Natural killer cell (primary cell): ENCODE results near the gene TMEM178A. TPM values are rescaled to one million over a fixed set of nuclear protein-coding genes. Genes with fewer than 3 reads are reported as not detected.

Experiments
- ATAC-seq, 3 donors: fragments of 150-1000 bp in 2 of 3; fragments of 200-7000 bp in 1 of 3; cut with Tn5 transposase; 1 replicate in 1 of 3; 2 replicates in 2 of 3; pipeline ENCODE4 v1.10.0; 2021; ENCODE audit warnings: mild to moderate bottlenecking in 2 of 3, moderate library complexity in 2 of 3
- DNase-seq, 2 donors: peaks; one replicate each; pipeline versions ENCODE4 v3.0.0 to v3.0.0-alpha.2; 2013 to 2021; ENCODE audit warnings: mixed read lengths in 1 of 2
- H3K27ac ChIP-seq: one replicate; pipeline ENCODE4 v1.5.1; 2013; ENCODE audit warnings: mild to moderate bottlenecking, low read length
- H3K27me3 ChIP-seq: one replicate; pipeline ENCODE4 v1.6.1; 2013; ENCODE audit warnings: low read length; ENCODE audit not compliant: control insufficient read depth, insufficient read depth
- H3K36me3 ChIP-seq: one replicate; pipeline ENCODE4 v1.6.1; 2013; ENCODE audit warnings: low read length; ENCODE audit not compliant: control insufficient read depth, insufficient read depth
- H3K4me1 ChIP-seq: one replicate; pipeline ENCODE4 v1.6.1; 2013; ENCODE audit warnings: low read length; ENCODE audit not compliant: control insufficient read depth, insufficient read depth
- H3K4me3 ChIP-seq: one replicate; pipeline ENCODE4 v1.5.1; 2013; ENCODE audit warnings: low read length
- H3K9me3 ChIP-seq: one replicate; pipeline ENCODE4 v1.6.1; 2013; ENCODE audit warnings: low read length; ENCODE audit not compliant: control insufficient read depth, insufficient read depth
- H3K27ac Mint-ChIP-seq, 2 donors: one replicate each; pipeline ENCODE4 v1.8.0; 2022; ENCODE audit warnings: mild to moderate bottlenecking in 2 of 2, mixed read lengths in 2 of 2, moderate library complexity in 1 of 2
- H3K27me3 Mint-ChIP-seq, 2 donors: one replicate each; pipeline ENCODE4 v1.8.0; 2022; ENCODE audit warnings: low read depth in 2 of 2, mixed read lengths in 2 of 2
- H3K36me3 Mint-ChIP-seq: one replicate; pipeline ENCODE4 v1.8.0; 2022; ENCODE audit warnings: mixed read lengths
- H3K4me1 Mint-ChIP-seq, 2 donors: one replicate each; pipeline ENCODE4 v1.8.0; 2022; ENCODE audit warnings: mixed read lengths in 2 of 2
- H3K4me3 Mint-ChIP-seq: one replicate; pipeline ENCODE4 v1.8.0; 2022; ENCODE audit warnings: mild to moderate bottlenecking, moderate library complexity, mixed read lengths
- H3K9me3 Mint-ChIP-seq, 2 donors: one replicate each; pipeline ENCODE4 v1.8.0; 2022; ENCODE audit warnings: mixed read lengths in 2 of 2
- CTCF ChIP-seq: fragments of 200-600 bp; IDR thresholded peaks from one replicate; pipeline ENCODE4 v1.8.0; 2022; ENCODE audit warnings: antibody characterized with exemption
- WGBS: methylation state at CpG from one replicate; pipeline ENCODE4 v1.1.7; 2013; ENCODE audit warnings: missing lambda C conversion rate; ENCODE audit not compliant: insufficient coverage; 5-methylcytosine and 5-hydroxymethylcytosine counted together
- intact Hi-C: fragments of 100-400 bp; cut with micrococcal nuclease; formaldehyde crosslinking; loops from one replicate; pipeline ENCODE4 v1.14.2; 2022
- total RNA-seq, 4 donors: library from RNA; stranded (reverse); fragments of 120-200 nt in 1 of 4; gene quantifications; one replicate each; pipeline versions ENCODE4 v1.2.3 to v1.2.4, GENCODE V29; 2013 to 2022

Gene TMEM178A
- total RNA-seq, 3 donors from 2014 or later (not counting 1 experiment from before 2014, with no cell fraction given): 0.21 TPM; not detected in 2

- Histone ChIP-seq H3K4me3 (no peak overlapping the region), H3K27ac (no peak overlapping the region), H3K4me1 (peaks cover 4% of the 10 kb centered on the region), H3K9me3 (no peaks in the 10 kb centered on the region), H3K27me3 (peaks cover 20% of the 10 kb centered on the region), H3K36me3 (no peaks in the 10 kb centered on the region)
- Mint-ChIP-seq H3K36me3 (peaks cover 7% of the 10 kb centered on the region), H3K27ac (no peak overlapping the region), H3K4me3 (no peak overlapping the region), H3K4me1 (peaks cover 5 to 12% of the 10 kb centered on the region in 2 donors), H3K27me3 (peaks cover 59 to 80% of the 10 kb centered on the region in 2 donors), H3K9me3 (no peaks in the 10 kb centered on the region)
- ATAC-seq (no peak), DNase-seq (no peak)
- TF ChIP-seq CTCF: no peak
- 45% methylated on average over 26 of the region's 26 CpGs for WGBS
- intact Hi-C loops: no loop called here
These were observed 677 bp upstream of the TMEM178A start for GRCh38 chr2:39664888-39665591.

- Mint-ChIP-seq H3K36me3 (peaks cover 7% of the 10 kb centered on the region), H3K27me3 (peaks cover 53 to 78% of the 10 kb centered on the region in 2 donors), H3K9me3 (no peaks in the 10 kb centered on the region), H3K4me3 (peak overlapping the region; percentile 18), H3K27ac (no peak overlapping the region), H3K4me1 (peaks cover 5 to 12% of the 10 kb centered on the region in 2 donors)
- H3K4me1 ChIP-seq: peaks cover 4% of the 10 kb centered on the region
- H3K27me3 ChIP-seq: peaks cover 20% of the 10 kb centered on the region
- no peak overlapping the region for H3K27ac ChIP-seq
- WGBS: 3% methylated on average over 25 of the region's 25 CpGs
- ATAC-seq (no peak), DNase-seq (no peak)
- intact Hi-C loops: no loop called here
- H3K9me3 ChIP-seq: no peaks in the 10 kb centered on the region
- no peak overlapping the region for H3K4me3 ChIP-seq
- no peak for TF ChIP-seq CTCF
- no peaks in the 10 kb centered on the region for H3K36me3 ChIP-seq
These were observed 879 bp downstream of the TMEM178A start for GRCh38 chr2:39666491-39667101.

- no peak for DNase-seq
- Histone ChIP-seq H3K4me3 (no peak overlapping the region), H3K4me1 (peaks cover 4% of the 10 kb centered on the region), H3K36me3 (no peaks in the 10 kb centered on the region), H3K27ac (no peak overlapping the region), H3K27me3 (peaks cover 20% of the 10 kb centered on the region), H3K9me3 (no peaks in the 10 kb centered on the region)
- intact Hi-C loops: no loop called here
- H3K9me3 Mint-ChIP-seq: no peaks in the 10 kb centered on the region
- no peak overlapping the region for H3K27ac Mint-ChIP-seq
- no peak for TF ChIP-seq CTCF
- H3K36me3 Mint-ChIP-seq: peaks cover 7% of the 10 kb centered on the region
- ATAC-seq: no peak
- WGBS: 48% methylated on average over 7 of the region's 7 CpGs
- peaks cover 53 to 77% of the 10 kb centered on the region in 2 donors for H3K27me3 Mint-ChIP-seq
- peaks cover 5 to 12% of the 10 kb centered on the region in 2 donors for H3K4me1 Mint-ChIP-seq
- no peak overlapping the region for H3K4me3 Mint-ChIP-seq
These were observed 1.6 kb downstream of the TMEM178A start for GRCh38 chr2:39667104-39667885.
